ENCODE results near the gene EEA1. TPM values are rescaled to one million over a fixed set of nuclear protein-coding genes. Genes with fewer than 3 reads are reported as not detected.

EEA1 gene
- total RNA-seq (2021) = 11.2 and 14.9 TPM in 2 replicates
- long read RNA-seq, partial matches to known transcripts = 31 of 36 reads
- long read RNA-seq, other reads (novel, unspliced or antisense) = 5 of 36 reads

DNA sequence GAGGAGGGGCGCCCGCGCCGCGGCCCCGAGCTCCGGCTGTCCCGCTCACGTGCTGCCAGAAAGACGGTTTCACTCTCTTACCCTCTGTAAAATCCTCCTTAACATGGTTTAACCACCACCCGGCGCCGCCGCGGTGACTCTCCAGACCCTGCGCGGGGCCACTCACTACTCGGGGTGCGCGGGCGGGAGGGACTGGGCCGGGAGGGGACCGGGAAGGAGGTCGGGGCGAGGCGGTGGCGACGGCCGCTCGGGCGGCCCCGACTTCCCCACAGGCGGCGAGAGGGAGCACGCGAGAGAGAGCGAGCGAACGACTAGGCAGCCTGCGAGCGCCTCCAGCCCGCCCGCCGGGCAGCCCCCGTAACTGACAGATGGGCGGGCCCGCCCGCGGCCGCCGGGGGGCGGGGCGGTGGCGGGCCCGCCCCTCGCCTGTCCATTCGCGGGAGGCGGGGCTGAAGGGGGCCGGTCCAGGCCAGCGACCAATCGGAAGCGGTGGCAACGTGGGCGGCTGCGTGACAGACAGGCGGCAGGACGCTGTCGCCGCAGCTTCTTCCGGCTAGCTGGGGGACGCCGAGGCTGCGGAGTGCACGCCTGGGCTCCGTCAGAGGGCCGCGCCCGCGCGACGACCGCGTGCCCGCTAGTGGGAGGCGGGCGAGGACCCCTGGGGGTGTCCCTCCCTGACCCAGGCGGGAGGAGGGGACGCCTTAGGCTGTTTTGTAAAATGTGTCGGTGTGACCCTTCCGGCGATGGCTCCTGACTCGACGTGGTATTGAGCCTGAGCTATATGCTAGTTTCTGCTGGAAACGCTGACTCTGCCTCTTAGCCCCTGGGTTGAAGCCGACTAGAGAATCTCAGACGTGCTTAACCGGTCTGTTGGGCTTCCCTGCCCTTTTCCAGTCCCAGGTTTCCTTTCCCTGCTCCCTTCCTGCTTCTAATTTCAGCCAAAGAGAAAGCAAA, at the start of gene EEA1:
Gene EEA1, minus strand, starts transcription at position 334 of the 954 bp plus-strand sequence. Its CDS starts 229 bp downstream, at position 105.
- H3K4ac ChIP-seq (ENCODE audit: low read depth, low read length) = no peak within 1 kb of the TSS
- H3K23me2 ChIP-seq (ENCODE audit: insufficient read length, low read depth, low read length, poor library complexity, severe bottlenecking) = peaks cover 3% of the 10 kb centered on the region
- no peaks in the 10 kb centered on the region for H3K9me3 ChIP-seq (ENCODE audit: control insufficient read depth, low read depth, low read length)
- 0 out of 3 replicates have a peak, but pooled peaks have one; percentile 13 for TF ChIP-seq CTCF (conservative IDR thresholded peaks at IDR 0.05)
- no peak within 1 kb of the TSS for H3K23ac ChIP-seq (ENCODE audit: insufficient read length, low read depth, low read length)
- peak within 1 kb of the TSS; percentile 89 for H3K18ac ChIP-seq (ENCODE audit: insufficient read length, low read depth, low read length)
- no peaks in the 10 kb centered on the region for H3K27me3 ChIP-seq (ENCODE audit: insufficient read depth, low read length)
- no peak within 1 kb of the TSS for H4K8ac ChIP-seq (replicated peaks; ENCODE audit: insufficient read length, low read depth, low read length)
- peak; percentile 99 for DNase-seq
- Mint-ChIP-seq H3K27ac (peak within 1 kb of the TSS; percentile 93 to 96 (median 95)), H3K36me3 (ENCODE audit: insufficient read depth in 1 of 3, low read depth in 3 of 3) (no peaks in the 10 kb centered on the region), H3K27me3 (ENCODE audit: low read depth) (no peaks in the 10 kb centered on the region; the same call in 1 of the 2 replicates), H3K4me3 (peak within 1 kb of the TSS; percentile 77 to 88), H3K4me1 (peaks cover 50 to 57% of the 10 kb centered on the region in 2 experiments), H3K9me3 (no peaks in the 10 kb centered on the region)
- H3K4me2 ChIP-seq (ENCODE audit: insufficient read depth, insufficient read length, low read length) = peak within 1 kb of the TSS; percentile 89
- H2BK5ac ChIP-seq (ENCODE audit: insufficient read length, low read length) = no peak within 1 kb of the TSS
- no peaks in the 10 kb centered on the region for H4K20me1 ChIP-seq (ENCODE audit: control insufficient read depth, insufficient read depth, insufficient read length)
- no peak within 1 kb of the TSS for H4K91ac ChIP-seq (ENCODE audit: insufficient read length, low read depth, low read length)
- no CpG with 5 or more reads among the region's 98 CpGs for WGBS (ENCODE audit: extremely low coverage, insufficient read length, low lambda C conversion rate)
- no peak within 1 kb of the TSS for H2BK15ac ChIP-seq (ENCODE audit: low read depth, low read length)
- H3K79me1 ChIP-seq (ENCODE audit: insufficient read depth, low read depth, low read length, poor library complexity, severe bottlenecking) = no peaks in the 10 kb centered on the region
- no peak within 1 kb of the TSS for H3T11ph ChIP-seq (ENCODE audit: low read length)
- no peak within 1 kb of the TSS for H2BK120ac ChIP-seq (ENCODE audit: low read depth, low read length, poor library complexity, severe bottlenecking)
- H2BK20ac ChIP-seq (ENCODE audit: low read depth, low read length, poor library complexity, severe bottlenecking) = no peak within 1 kb of the TSS
- H3K9ac ChIP-seq (ENCODE audit: extremely low read depth, insufficient read length, low read length) = peak within 1 kb of the TSS; percentile 75
- H3K4me1 ChIP-seq (ENCODE audit: insufficient read depth, low read length) = peaks cover 13% of the 10 kb centered on the region; the same call in 1 of the 2 replicates
- H3K79me2 ChIP-seq (ENCODE audit: insufficient read depth, low read length) = peaks cover 8% of the 10 kb centered on the region; the same call in 1 of the 2 replicates
- H3K27ac ChIP-seq (ENCODE audit: insufficient read length, low read depth, low read length) = peak within 1 kb of the TSS; percentile 69
- no peak within 1 kb of the TSS for H2AK5ac ChIP-seq (ENCODE audit: insufficient read length, low read length)
- H3K56ac ChIP-seq (ENCODE audit: insufficient read length, low read depth, low read length) = no peak within 1 kb of the TSS
- no peak within 1 kb of the TSS for H2BK12ac ChIP-seq (ENCODE audit: insufficient read length, low read depth, low read length)
- no peak within 1 kb of the TSS for H2AFZ ChIP-seq (ENCODE audit: low read length)
- no peak within 1 kb of the TSS for H4K5ac ChIP-seq (ENCODE audit: insufficient read length, low read depth, low read length)
- H3K14ac ChIP-seq (ENCODE audit: insufficient read depth, low read length) = peak within 1 kb of the TSS; percentile 94

Measured in H9 (cell line).